ENCODE data around the gene TIAL1. TPM values are rescaled to one million over a fixed set of nuclear protein-coding genes. Genes with fewer than 3 reads are reported as not detected.
"Not testable (repeated sequence)": the region's sequence is repeated elsewhere in the genome, so short reads cannot be mapped to it uniquely, and the experiment has no call there.

Gene TIAL1
- total and polyA plus RNA-seq, 2 donors (not counting 1 experiment from before 2014, with no cell fraction given), result 38.5 to 116 TPM

DNA sequence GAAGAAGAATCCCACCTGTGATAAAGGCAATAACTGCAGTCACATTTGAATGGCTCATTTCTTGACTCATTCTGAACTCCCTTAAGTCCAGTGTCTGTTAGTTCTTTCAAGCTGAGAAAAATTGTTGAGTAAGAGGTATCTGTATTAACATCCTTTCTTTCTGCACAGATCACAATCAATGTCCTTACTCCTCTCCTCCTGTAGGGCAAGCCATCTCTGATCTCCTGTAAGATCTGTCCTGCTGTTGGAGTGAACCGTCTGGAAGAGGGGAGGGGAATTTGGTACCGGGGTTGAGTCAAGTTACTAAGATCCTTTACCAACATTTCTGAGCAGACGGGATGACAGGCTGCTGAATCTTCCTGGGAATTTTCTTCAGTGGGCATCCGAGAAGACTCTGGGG, 34.7 kb downstream of the TIAL1 start:
- no peak for DNase-seq (ENCODE audit: low read depth in 2 of 2)
- H3K9me3 ChIP-seq (ENCODE audit: control insufficient read depth, insufficient read depth, low read depth, low read length), result no peaks in the 10 kb centered on the region
- no peak overlapping the region for H3K27ac ChIP-seq (ENCODE audit: insufficient read depth, low read length)
- no peak overlapping the region for H3K9ac ChIP-seq (ENCODE audit: insufficient read depth, low read length)
- TF ChIP-seq EZH2 (IDR thresholded peaks at IDR 0.05; ENCODE audit: low read length, missing control alignments) (no peak), CTCF (conservative IDR thresholded peaks at IDR 0.05 in 1 of 2, IDR thresholded peaks at IDR 0.05 in 1 of 2; ENCODE audit: low read depth in 1 of 2, low read length in 2 of 2) (no peak)
- no peaks in the 10 kb centered on the region for H3K79me2 ChIP-seq (ENCODE audit: control insufficient read depth, insufficient read depth, low read length)
- H3K36me3 ChIP-seq (ENCODE audit: control insufficient read depth, insufficient read depth, low read length), result no peaks in the 10 kb centered on the region
- no peaks in the 10 kb centered on the region for H4K20me1 ChIP-seq (ENCODE audit: control insufficient read depth, extremely low read depth, insufficient read depth, low read length)
- no peaks in the 10 kb centered on the region for H3K4me1 ChIP-seq (ENCODE audit: control insufficient read depth, extremely low read depth, insufficient read depth, low read length)
- H3K4me3 ChIP-seq (replicated peaks in 1 of 4; ENCODE audit: control extremely low read depth in 1 of 4, insufficient read depth in 1 of 4, low read depth in 3 of 4, low read length in 4 of 4), result no peak overlapping the region
- no peak overlapping the region for H2AFZ ChIP-seq (ENCODE audit: low read length)
- no peak overlapping the region for H3K4me2 ChIP-seq (ENCODE audit: extremely low read depth, insufficient read depth, low read length)
- no peaks in the 10 kb centered on the region for H3K27me3 ChIP-seq (ENCODE audit: control insufficient read depth, insufficient read depth, low read length)

DNA sequence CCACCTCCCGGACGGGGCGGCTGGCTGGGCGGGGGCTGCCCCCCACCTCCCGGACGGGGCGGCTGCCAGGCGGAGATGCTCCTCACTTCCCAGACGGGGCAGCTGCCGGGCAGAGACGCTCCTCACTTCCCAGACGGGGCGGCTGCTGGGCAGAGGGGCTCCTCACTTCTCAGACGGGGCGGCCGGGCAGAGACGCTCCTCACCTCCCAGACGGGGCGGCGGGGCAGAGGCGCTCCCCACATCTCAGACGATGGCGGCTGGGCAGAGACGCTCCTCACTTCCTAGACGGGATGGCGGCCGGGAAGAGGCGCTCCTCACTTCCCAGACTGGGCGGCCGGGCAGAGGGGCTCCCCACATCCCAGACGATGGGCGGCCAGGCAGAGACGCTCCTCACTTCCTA, 37.3 kb downstream of the TIAL1 start:
- H3K27ac ChIP-seq (ENCODE audit: insufficient read depth, low read length); H3K27me3 ChIP-seq (ENCODE audit: control insufficient read depth, insufficient read depth, low read length); DNase-seq (ENCODE audit: low read depth in 2 of 2); H4K20me1 ChIP-seq (ENCODE audit: control insufficient read depth, extremely low read depth, insufficient read depth, low read length); H3K4me3 ChIP-seq (replicated peaks in 1 of 4; ENCODE audit: control extremely low read depth in 1 of 4, insufficient read depth in 1 of 4, low read depth in 3 of 4, low read length in 4 of 4); H2AFZ ChIP-seq (ENCODE audit: low read length); H3K36me3 ChIP-seq (ENCODE audit: control insufficient read depth, insufficient read depth, low read length); H3K79me2 ChIP-seq (ENCODE audit: control insufficient read depth, insufficient read depth, low read length); H3K9ac ChIP-seq (ENCODE audit: insufficient read depth, low read length); H3K9me3 ChIP-seq (ENCODE audit: control insufficient read depth, insufficient read depth, low read depth, low read length); H3K4me2 ChIP-seq (ENCODE audit: extremely low read depth, insufficient read depth, low read length); H3K4me1 ChIP-seq (ENCODE audit: control insufficient read depth, extremely low read depth, insufficient read depth, low read length): not testable (repeated sequence)

GRCh38 chr10:119556081-119556480, 40.7 kb downstream of the TIAL1 start:
- H3K4me1 ChIP-seq (ENCODE audit: control insufficient read depth, extremely low read depth, insufficient read depth, low read length); H3K4me3 ChIP-seq (replicated peaks in 1 of 4; ENCODE audit: control extremely low read depth in 1 of 4, insufficient read depth in 1 of 4, low read depth in 3 of 4, low read length in 4 of 4); H3K9me3 ChIP-seq (ENCODE audit: control insufficient read depth, insufficient read depth, low read depth, low read length); H2AFZ ChIP-seq (ENCODE audit: low read length); H3K36me3 ChIP-seq (ENCODE audit: control insufficient read depth, insufficient read depth, low read length); DNase-seq (ENCODE audit: low read depth in 2 of 2); H4K20me1 ChIP-seq (ENCODE audit: control insufficient read depth, extremely low read depth, insufficient read depth, low read length); H3K9ac ChIP-seq (ENCODE audit: insufficient read depth, low read length); H3K79me2 ChIP-seq (ENCODE audit: control insufficient read depth, insufficient read depth, low read length); H3K4me2 ChIP-seq (ENCODE audit: extremely low read depth, insufficient read depth, low read length); H3K27ac ChIP-seq (ENCODE audit: insufficient read depth, low read length); H3K27me3 ChIP-seq (ENCODE audit: control insufficient read depth, insufficient read depth, low read length): not testable (repeated sequence)

DNA sequence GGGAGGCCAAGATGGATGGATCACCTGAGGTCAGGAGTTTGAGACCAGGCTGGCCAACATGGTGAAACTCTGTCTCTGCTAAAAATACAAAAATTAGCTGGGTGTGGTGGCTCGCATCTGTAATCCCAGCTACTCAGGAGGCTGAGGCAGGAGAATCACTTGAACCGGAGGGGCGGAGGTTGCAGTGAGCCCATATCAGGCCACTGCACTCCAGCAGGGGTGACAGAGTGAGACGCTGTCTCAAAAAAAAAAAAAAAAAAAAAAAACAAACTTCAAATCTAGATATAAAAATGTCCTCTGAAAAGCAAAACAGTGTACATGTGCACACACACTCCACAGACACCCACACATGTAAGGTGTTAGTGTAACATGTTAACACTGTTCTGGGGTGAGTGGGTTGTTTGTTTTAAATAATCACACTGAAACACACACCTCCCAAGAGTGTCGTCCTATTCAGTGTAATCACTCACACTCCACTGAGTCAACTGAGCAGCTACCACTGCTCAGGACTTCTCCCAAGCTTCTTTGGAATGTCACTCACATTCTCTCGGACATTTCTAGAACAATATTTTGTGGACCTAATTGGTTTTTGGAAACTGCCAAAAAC, 41.5 kb downstream of the TIAL1 start:
- Histone ChIP-seq H2AFZ (ENCODE audit: low read length) (no peak overlapping the region), H4K20me1 (ENCODE audit: control insufficient read depth, extremely low read depth, insufficient read depth, low read length) (no peaks in the 10 kb centered on the region), H3K4me1 (ENCODE audit: control insufficient read depth, extremely low read depth, insufficient read depth, low read length) (no peaks in the 10 kb centered on the region), H3K27me3 (ENCODE audit: control insufficient read depth, insufficient read depth, low read length) (no peaks in the 10 kb centered on the region), H3K79me2 (ENCODE audit: control insufficient read depth, insufficient read depth, low read length) (no peaks in the 10 kb centered on the region), H3K4me3 (replicated peaks in 1 of 4; ENCODE audit: control extremely low read depth in 1 of 4, insufficient read depth in 1 of 4, low read depth in 3 of 4, low read length in 4 of 4) (no peak overlapping the region), H3K9ac (ENCODE audit: insufficient read depth, low read length) (no peak overlapping the region), H3K4me2 (ENCODE audit: extremely low read depth, insufficient read depth, low read length) (no peak overlapping the region), H3K9me3 (ENCODE audit: control insufficient read depth, insufficient read depth, low read depth, low read length) (no peaks in the 10 kb centered on the region), H3K27ac (ENCODE audit: insufficient read depth, low read length) (no peak overlapping the region), H3K36me3 (ENCODE audit: control insufficient read depth, insufficient read depth, low read length) (no peaks in the 10 kb centered on the region)
- DNase-seq (ENCODE audit: low read depth in 2 of 2), result no peak
- TF ChIP-seq EZH2 (IDR thresholded peaks at IDR 0.05; ENCODE audit: low read length, missing control alignments), result no peak
- TF ChIP-seq CTCF (conservative IDR thresholded peaks at IDR 0.05 in 1 of 2, IDR thresholded peaks at IDR 0.05 in 1 of 2; ENCODE audit: low read depth in 1 of 2, low read length in 2 of 2), result no peak

All from fibroblast of lung (primary cell).